Peyer's patch (tissue), 4 donors: ENCODE measurements around the gene ADAMTSL3.

Source experiments
- POLR2A ChIP-seq, 2 donors: fragments of 450-650 bp; IDR thresholded peaks; one replicate each; pipeline ENCODE4 v1.5.1; 2017; ENCODE audit warnings: antibody characterized with exemption in 2 of 2, mild to moderate bottlenecking in 2 of 2, moderate library complexity in 2 of 2
- TF ChIP-seq, protein P1 (sequence below), 6 experiments: fragments of 450-650 bp in 4 of 6; fragments of 200-600 bp in 2 of 6; sonication (generic) in 1 of 6; IDR thresholded peaks; one replicate each; pipeline ENCODE4 v1.5.1; 2017 to 2019; ENCODE audit warnings: antibody characterized with exemption in 6 of 6, mild to moderate bottlenecking in 3 of 6, moderate library complexity in 1 of 6

DNA sequence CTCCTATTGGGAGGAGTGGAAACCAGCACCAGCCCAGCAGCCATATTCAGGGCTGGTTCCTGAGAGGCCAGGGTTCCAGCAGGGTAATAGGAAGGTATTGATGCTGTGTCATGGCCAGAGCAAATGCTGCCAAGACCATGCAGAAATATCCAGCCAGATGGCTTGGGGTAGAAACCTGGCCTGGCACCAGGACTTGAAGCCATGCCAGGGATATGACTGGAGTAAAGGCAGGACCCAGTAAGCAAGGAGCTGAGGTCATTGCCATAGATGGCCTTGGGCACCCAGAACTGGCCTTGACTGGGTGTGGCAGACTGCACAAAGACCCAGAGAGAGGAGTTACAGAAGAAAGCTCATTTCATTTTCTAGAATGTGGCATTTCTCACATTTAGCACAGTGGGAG lies 324.1 kb downstream of the ADAMTSL3 start:
- TF ChIP-seq, protein P1, sequence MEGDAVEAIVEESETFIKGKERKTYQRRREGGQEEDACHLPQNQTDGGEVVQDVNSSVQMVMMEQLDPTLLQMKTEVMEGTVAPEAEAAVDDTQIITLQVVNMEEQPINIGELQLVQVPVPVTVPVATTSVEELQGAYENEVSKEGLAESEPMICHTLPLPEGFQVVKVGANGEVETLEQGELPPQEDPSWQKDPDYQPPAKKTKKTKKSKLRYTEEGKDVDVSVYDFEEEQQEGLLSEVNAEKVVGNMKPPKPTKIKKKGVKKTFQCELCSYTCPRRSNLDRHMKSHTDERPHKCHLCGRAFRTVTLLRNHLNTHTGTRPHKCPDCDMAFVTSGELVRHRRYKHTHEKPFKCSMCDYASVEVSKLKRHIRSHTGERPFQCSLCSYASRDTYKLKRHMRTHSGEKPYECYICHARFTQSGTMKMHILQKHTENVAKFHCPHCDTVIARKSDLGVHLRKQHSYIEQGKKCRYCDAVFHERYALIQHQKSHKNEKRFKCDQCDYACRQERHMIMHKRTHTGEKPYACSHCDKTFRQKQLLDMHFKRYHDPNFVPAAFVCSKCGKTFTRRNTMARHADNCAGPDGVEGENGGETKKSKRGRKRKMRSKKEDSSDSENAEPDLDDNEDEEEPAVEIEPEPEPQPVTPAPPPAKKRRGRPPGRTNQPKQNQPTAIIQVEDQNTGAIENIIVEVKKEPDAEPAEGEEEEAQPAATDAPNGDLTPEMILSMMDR (IDR thresholded peaks at IDR 0.05) = no peak
- TF ChIP-seq POLR2A (IDR thresholded peaks at IDR 0.05) = no peak
